Measurements from ENCODE around the gene PTPN1. TPM values are rescaled to one million over a fixed set of nuclear protein-coding genes. Genes with fewer than 3 reads are reported as not detected.

The PTPN1 gene
- total and polyA plus RNA-seq, 2 donors (not counting 1 experiment from before 2014, with no cell fraction given) = 20.0 to 28.7 TPM

- TF ChIP-seq EZH2 (IDR thresholded peaks at IDR 0.05; ENCODE audit: low read length, missing control alignments) (no peak), CTCF (conservative IDR thresholded peaks at IDR 0.05 in 1 of 2, IDR thresholded peaks at IDR 0.05 in 1 of 2; ENCODE audit: low read depth in 1 of 2, low read length in 2 of 2) (no peak)
- H3K27me3 ChIP-seq (ENCODE audit: control insufficient read depth, insufficient read depth, low read length) = no peaks in the 10 kb centered on the region
- no peak overlapping the region for H3K9ac ChIP-seq (ENCODE audit: insufficient read depth, low read length)
- H3K27ac ChIP-seq (ENCODE audit: insufficient read depth, low read length) = no peak overlapping the region
- H3K9me3 ChIP-seq (ENCODE audit: control insufficient read depth, insufficient read depth, low read depth, low read length) = no peaks in the 10 kb centered on the region
- H3K4me2 ChIP-seq (ENCODE audit: extremely low read depth, insufficient read depth, low read length) = no peak overlapping the region
- H3K79me2 ChIP-seq (ENCODE audit: control insufficient read depth, insufficient read depth, low read length) = peaks cover 37% of the 10 kb centered on the region
- H3K4me3 ChIP-seq (replicated peaks in 1 of 4; ENCODE audit: control extremely low read depth in 1 of 4, insufficient read depth in 1 of 4, low read depth in 3 of 4, low read length in 4 of 4) = no peak overlapping the region
- DNase-seq (ENCODE audit: low read depth in 2 of 2) = no peak
- peaks cover 6% of the 10 kb centered on the region for H3K36me3 ChIP-seq (ENCODE audit: control insufficient read depth, insufficient read depth, low read length)
- H4K20me1 ChIP-seq (ENCODE audit: control insufficient read depth, extremely low read depth, insufficient read depth, low read length) = no peaks in the 10 kb centered on the region
- no peak overlapping the region for H2AFZ ChIP-seq (ENCODE audit: low read length)
- peaks cover 23% of the 10 kb centered on the region for H3K4me1 ChIP-seq (ENCODE audit: control insufficient read depth, extremely low read depth, insufficient read depth, low read length)
These were observed 47.5 kb downstream of the PTPN1 start for GRCh38 chr20:50557549-50558134.

DNA sequence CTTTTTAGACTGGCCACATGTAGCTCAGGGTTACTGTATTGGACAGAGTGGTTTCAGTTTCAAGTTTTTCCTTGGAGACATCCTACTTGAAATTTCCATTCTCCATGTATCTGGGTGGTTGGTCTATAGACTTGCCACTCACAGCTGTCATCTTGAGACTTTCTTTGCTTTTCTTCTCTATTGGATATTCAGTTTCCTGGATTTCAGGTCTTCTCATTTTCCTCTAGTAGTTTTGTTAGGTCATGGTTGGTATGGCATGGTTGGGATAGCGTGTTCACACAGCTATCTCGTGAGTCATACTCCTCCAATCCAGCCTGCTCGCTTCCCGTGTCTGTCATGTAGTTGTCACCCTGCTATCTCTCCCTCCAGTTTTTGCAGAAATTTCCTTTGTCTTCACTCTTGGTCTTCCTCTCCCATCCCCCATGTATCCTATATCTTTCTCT is 48.3 kb downstream of the PTPN1 start:
- Histone ChIP-seq H3K36me3 (ENCODE audit: control insufficient read depth, insufficient read depth, low read length) (peaks cover 6% of the 10 kb centered on the region), H3K27me3 (ENCODE audit: control insufficient read depth, insufficient read depth, low read length) (no peaks in the 10 kb centered on the region), H3K9ac (ENCODE audit: insufficient read depth, low read length) (no peak overlapping the region), H3K4me2 (ENCODE audit: extremely low read depth, insufficient read depth, low read length) (no peak overlapping the region), H3K9me3 (ENCODE audit: control insufficient read depth, insufficient read depth, low read depth, low read length) (no peaks in the 10 kb centered on the region), H3K4me1 (ENCODE audit: control insufficient read depth, extremely low read depth, insufficient read depth, low read length) (peaks cover 23% of the 10 kb centered on the region), H4K20me1 (ENCODE audit: control insufficient read depth, extremely low read depth, insufficient read depth, low read length) (no peaks in the 10 kb centered on the region), H2AFZ (ENCODE audit: low read length) (no peak overlapping the region), H3K79me2 (ENCODE audit: control insufficient read depth, insufficient read depth, low read length) (peaks cover 37% of the 10 kb centered on the region), H3K4me3 (replicated peaks in 1 of 4; ENCODE audit: control extremely low read depth in 1 of 4, insufficient read depth in 1 of 4, low read depth in 3 of 4, low read length in 4 of 4) (no peak overlapping the region), H3K27ac (ENCODE audit: insufficient read depth, low read length) (no peak overlapping the region)
- DNase-seq (ENCODE audit: low read depth in 2 of 2) = peak; percentile 72 to 89
- TF ChIP-seq CTCF (conservative IDR thresholded peaks at IDR 0.05 in 1 of 2, IDR thresholded peaks at IDR 0.05 in 1 of 2; ENCODE audit: low read depth in 1 of 2, low read length in 2 of 2) = no peak
- TF ChIP-seq EZH2 (IDR thresholded peaks at IDR 0.05; ENCODE audit: low read length, missing control alignments) = no peak

DNA sequence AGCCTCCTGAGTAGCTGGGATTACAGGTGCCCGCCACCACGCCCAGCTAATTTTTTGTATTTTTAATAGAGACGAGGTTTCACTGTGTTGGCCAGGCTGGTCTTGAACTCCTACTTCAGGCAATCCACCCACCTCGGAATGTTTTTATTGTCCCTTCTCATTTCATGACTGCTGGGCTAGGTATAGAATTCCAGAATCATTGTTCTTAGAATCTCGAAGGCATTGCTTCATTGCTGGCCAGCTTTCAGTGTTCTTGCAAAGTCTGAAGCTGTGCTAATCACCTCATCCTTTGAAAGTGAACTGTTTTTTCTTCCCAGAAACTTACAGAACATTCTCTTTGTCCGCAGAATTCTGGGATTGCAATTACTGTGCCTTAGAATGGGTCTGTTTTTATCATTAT is 49.0 kb downstream of the PTPN1 start:
- TF ChIP-seq CTCF (conservative IDR thresholded peaks at IDR 0.05 in 1 of 2, IDR thresholded peaks at IDR 0.05 in 1 of 2; ENCODE audit: low read depth in 1 of 2, low read length in 2 of 2) (no peak), EZH2 (IDR thresholded peaks at IDR 0.05; ENCODE audit: low read length, missing control alignments) (no peak)
- Histone ChIP-seq H2AFZ (ENCODE audit: low read length) (no peak overlapping the region), H3K9ac (ENCODE audit: insufficient read depth, low read length) (no peak overlapping the region), H3K4me1 (ENCODE audit: control insufficient read depth, extremely low read depth, insufficient read depth, low read length) (peaks cover 23% of the 10 kb centered on the region), H3K79me2 (ENCODE audit: control insufficient read depth, insufficient read depth, low read length) (peaks cover 37% of the 10 kb centered on the region), H3K36me3 (ENCODE audit: control insufficient read depth, insufficient read depth, low read length) (peaks cover 6% of the 10 kb centered on the region), H3K4me2 (ENCODE audit: extremely low read depth, insufficient read depth, low read length) (no peak overlapping the region), H3K27me3 (ENCODE audit: control insufficient read depth, insufficient read depth, low read length) (no peaks in the 10 kb centered on the region), H4K20me1 (ENCODE audit: control insufficient read depth, extremely low read depth, insufficient read depth, low read length) (no peaks in the 10 kb centered on the region), H3K9me3 (ENCODE audit: control insufficient read depth, insufficient read depth, low read depth, low read length) (no peaks in the 10 kb centered on the region), H3K27ac (ENCODE audit: insufficient read depth, low read length) (no peak overlapping the region), H3K4me3 (replicated peaks in 1 of 4; ENCODE audit: control extremely low read depth in 1 of 4, insufficient read depth in 1 of 4, low read depth in 3 of 4, low read length in 4 of 4) (no peak overlapping the region)
- no peak for DNase-seq (ENCODE audit: low read depth in 2 of 2)
